Stimulated activated CD4-positive, alpha-beta T cell treated with anti-CD3 and anti-CD28 coated beads, TNF-alpha, amount 100 ng/mL, for 48 hours (primary cell): ENCODE data around the gene PPARA.

Experiments used
- DNase-seq, 3 donors: peaks; one replicate each; pipeline ENCODE4 v3.0.0-alpha.2; 2020; ENCODE audit warnings: low read depth in 3 of 3

Gene PPARA

GRCh38 chr22:46272762-46273431 lies 122.6 kb downstream of the PPARA start:
- DNase-seq = no peak

DNA sequence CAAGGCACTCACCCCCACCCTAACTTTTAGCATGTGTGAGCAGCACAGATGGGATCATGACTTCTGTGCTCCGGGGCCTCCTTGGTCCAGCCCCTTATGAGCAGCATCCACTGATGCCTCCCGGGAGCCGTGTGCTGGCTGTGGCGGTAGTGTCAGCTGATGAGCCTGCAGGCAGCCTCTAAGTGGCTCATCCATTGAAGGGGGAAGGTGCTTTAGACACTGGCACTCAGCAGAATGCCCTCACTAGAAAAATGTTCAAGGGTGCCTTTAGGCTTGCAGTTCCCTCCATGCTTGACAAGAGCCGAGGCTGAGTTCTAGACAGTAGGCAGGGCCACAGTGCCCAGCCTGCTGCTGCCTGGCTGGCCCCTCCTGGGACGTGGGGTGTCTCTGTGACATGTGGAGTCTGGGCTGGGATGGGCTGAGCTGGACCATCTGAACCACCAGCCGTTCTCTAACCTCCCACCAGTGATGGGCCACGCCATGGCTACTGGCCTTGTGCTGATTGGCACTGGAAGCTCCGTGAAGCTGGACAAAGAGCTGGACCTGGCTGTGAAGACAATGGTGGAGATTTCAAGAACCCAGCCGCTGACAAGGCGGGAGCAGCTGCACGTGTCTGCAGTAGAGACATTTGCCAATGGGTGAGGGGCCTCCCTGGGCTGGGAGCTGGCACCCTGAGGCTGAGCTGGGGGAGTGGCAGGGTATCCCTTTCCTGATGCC lies 123.3 kb downstream of the PPARA start:
- no peak for DNase-seq

GRCh38 chr22:46274381-46274780 lies 124.1 kb downstream of the PPARA start:
- no peak for DNase-seq

GRCh38 chr22:46275455-46276122 lies 125.3 kb downstream of the PPARA start:
- DNase-seq = no peak

GRCh38 chr22:46276563-46276962 lies 126.2 kb downstream of the PPARA start:
- no peak for DNase-seq

DNA sequence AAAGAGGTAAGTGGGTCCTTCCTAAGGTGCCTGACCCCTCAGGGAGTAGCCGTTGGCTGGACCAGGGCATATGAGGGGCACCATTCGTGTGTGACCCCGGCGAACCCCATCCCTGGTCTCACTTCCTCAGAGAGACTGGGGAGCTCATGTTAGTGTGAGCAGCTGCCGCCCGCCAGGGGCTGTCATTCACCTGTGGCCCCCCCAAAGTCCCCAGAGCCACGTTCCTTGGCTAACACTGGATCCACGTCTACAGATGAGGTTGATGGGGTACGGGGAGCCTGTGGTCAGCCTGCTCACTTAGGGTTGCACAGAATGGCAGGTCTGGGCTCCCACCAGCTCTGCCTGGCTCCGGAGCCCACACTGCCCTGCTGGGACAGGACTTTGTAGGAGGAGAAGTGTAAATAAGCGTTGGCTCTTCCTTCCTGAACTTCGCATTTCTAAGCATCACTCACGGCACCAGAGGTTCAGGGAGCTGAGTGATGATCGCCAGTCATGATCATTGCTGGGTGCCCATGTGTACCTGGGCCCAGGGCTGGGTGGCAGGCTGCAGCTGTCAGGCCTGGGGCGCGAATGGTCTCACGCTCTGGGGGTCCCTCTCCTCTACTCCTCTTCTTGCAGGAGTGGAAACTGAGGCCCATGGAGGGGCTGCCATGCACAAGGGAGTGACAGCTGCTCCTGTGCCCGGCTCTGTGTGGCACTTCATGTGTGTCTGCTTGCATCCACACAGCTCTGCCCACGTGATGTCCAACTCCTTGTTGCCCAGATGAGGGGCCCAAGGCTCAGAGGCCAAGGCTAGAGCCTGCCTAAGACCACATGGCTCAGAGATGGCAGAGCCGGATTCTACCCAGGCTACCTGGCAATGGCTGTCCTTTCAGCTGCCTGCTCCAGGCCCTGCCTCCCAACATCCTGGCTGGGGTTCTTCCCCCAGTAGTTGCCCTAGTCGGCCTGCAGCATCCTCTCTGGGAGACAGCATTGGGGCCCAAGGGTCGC lies 128.6 kb downstream of the PPARA start:
- DNase-seq = no peak

DNA sequence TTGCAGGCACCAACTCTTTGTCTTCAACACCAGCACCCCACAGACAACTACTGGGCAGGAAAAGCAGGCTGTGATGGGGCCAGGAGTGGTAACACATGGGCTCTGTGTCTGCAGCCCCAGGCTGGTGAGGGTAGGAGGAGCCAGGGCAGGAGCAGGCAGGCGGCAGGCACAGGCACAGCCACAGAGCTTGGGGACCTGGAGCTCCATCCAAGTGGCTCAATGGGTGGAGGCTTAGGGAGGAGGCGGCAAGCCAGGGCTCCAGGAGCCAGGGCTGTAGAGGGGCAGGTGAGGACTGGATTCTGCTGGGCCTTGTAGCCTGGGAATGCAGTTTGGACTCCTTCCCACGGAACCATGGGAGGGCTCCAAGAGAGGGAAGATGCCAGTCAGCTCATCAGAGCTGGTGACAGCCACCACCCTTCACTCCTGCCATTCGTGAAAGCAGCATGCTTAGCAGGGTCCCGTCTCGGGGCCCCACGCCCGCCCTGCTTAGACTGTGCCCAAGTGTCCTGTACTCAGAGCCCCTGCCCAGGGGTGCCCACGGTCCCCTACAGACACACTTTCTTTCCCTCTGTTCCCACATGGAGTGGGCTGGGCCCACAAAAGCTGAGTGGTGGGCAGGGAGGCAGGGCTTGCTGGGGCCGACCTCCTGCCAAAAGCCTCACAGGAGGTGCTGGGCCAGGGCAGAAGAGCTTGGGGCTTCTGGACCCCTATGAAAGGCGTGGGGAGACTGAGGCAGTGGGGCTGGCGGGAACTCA lies 129.9 kb downstream of the PPARA start:
- DNase-seq = no peak

DNA sequence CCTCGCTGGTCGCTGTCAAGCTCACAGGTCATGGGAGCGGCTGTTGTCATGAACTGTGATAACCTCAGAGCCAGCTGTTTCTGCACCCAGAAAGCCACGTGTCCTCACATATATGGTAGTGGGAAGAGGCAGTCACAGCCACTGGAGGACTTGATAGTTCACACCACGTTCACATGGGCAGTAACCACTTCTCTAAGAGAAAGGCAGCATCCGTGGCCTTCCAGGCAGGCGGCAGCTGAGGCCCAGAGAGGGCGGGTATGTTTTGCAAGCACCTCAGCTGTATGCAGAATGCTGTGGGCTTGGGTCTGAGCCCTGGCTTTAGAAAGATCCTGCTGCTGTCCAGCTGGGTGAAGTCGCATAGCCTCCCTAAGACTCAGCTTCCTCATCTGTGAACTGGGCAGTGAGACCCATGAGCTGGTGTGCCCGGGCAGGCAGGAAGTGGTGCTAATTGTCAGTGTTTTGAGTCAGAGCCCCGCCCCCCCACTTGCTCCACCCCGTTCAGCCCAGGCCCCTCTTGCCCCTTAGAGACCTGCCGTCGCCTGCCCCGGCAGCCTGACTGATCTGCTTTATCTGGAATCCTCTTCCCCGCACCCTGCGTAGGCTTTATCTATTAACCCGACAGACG lies 130.8 kb downstream of the PPARA start:
- DNase-seq = no peak

- no peak for DNase-seq
These were observed 131.7 kb downstream of the PPARA start for GRCh38 chr22:46281866-46282678.

DNA sequence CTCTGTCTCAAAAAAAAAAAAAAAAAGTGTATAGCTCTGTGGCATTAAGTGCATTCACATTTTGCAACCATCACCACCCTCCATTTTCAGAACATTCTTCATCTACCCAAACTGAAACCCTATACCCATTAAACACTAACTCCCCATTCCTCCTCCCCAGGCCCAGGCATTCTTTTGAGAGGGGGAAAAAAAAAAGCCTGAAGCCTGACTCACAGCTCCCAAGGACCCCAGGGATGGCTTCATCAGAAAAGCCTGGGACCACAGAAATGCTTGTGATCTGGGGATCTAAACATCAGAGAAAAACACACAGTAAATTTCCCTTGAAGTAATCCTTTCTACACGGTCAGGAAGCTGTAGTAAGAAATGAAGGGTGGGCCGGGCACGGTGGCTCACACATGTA lies 135.7 kb downstream of the PPARA start:
- no peak for DNase-seq

- DNase-seq = no peak
These were observed 136.9 kb downstream of the PPARA start for GRCh38 chr22:46286941-46287872.

DNA sequence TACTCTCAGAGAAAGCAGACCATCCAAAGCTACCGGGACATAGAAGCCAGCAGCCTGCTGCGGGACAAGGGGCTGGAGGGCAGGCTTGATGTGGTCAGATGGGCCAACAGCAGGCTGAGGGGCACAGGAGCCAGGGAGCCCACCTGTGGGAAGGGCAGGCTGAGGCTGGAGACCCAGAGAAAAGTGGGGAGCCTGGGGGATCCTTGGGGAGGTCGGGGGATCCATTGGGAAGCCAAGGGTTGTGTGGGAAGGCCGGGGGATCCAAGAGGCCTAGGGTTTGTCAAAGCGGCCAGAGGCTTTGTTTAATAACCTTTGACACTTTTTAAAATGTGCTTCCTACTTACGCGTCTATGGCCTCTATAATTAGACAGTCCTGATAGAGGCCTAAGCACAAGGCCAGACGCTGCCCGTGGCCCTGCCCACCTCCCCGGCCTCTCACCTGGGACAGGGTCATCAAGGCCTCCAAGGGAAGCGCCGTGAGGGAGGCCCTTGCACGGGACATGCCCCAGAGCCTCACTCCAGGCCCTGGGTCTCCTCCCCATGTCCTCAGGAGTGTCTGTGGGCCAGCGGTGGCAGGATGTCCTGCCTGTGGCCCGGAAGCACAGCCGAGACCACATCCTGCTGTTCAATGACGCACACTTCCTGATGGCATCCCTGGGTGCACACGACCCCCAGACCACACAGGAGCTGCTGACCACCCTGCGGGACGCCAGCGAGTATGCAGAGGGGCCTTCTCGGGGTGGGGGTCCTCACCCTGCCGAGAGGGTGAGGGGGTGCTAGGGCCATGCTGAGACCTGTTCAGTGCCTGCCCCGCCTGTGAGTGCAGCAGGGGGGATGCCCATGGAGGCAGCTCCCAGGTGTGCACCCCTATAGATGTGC lies 137.8 kb downstream of the PPARA start:
- no peak for DNase-seq

GRCh38 chr22:46288846-46289243 lies 138.5 kb downstream of the PPARA start:
- DNase-seq = no peak

GRCh38 chr22:46289244-46289891 lies 139.0 kb downstream of the PPARA start:
- no peak for DNase-seq

GRCh38 chr22:46290121-46290842 lies 140.0 kb downstream of the PPARA start:
- no peak for DNase-seq
